ENCODE measurements around the gene P2RY13. TPM values are rescaled to one million over a fixed set of nuclear protein-coding genes. Genes with fewer than 3 reads are reported as not detected.
A peak's percentile ranks its signal among the peaks of the same experiment; 100 is the strongest.

Gene P2RY13
- total and polyA plus RNA-seq, 2 of the 13 experiments (the other 11 are each of a cell fraction or from before 2014, with no cell fraction given): not detected

DNA sequence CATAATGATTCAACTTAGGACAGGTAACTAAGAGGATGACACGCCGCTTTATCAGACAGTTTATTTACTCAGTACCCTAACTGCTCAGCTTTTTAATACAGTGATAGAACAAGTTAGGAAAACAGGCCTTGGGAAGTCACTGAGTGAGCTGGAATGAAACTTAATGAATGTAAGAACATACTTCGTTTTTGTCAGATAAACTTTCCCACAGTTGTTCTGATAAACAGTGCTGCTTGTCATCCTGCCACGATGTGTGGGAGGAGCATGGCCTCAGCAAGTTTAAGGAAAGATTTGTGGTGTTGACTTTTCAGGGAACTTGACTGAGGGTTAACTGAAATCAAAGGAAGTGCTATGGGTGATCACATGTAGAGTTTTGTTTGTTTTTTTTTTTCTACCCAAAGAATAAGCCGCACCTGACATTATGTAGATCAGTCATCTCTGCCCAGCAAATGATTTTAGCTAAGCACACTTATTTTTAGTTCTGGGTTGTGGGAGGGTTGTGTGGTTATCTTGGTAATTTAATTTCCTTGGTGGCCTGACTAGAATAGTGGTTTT, 45.4 kb downstream of the P2RY13 start (continued):
- TF ChIP-seq FOSL2 (CRISPR knock-in tag; IDR thresholded peaks at IDR 0.05) (peak; percentile 53; the same call in 1 of the 2 replicates), SOX13 (IDR thresholded peaks at IDR 0.05) (no peak), SOX13 (CRISPR knock-in tag; conservative IDR thresholded peaks at IDR 0.05 in 1 of 2, IDR thresholded peaks at IDR 0.05 in 1 of 2) (peak in 1 of 2 experiments; percentile 85; a peak in 2 of 4 replicates), RARA (CRISPR knock-in tag; IDR thresholded peaks at IDR 0.05) (peak; percentile 79), PHF21A (CRISPR knock-in tag; IDR thresholded peaks at IDR 0.05) (peak; percentile 55), SAP130 (CRISPR knock-in tag; IDR thresholded peaks at IDR 0.05; ENCODE audit: low read depth) (peak; percentile 80), SRSF1 (optimal IDR thresholded peaks at IDR 0.05; ENCODE audit: low read depth, low read length) (no peak), ZFX (CRISPR knock-in tag; IDR thresholded peaks at IDR 0.05; ENCODE audit: low read depth) (no peak), NR1H2 (CRISPR knock-in tag; IDR thresholded peaks at IDR 0.05; ENCODE audit: borderline replicate concordance, low read depth) (no peak), ARNTL (CRISPR knock-in tag; IDR thresholded peaks at IDR 0.05) (0 out of 2 replicates have a peak, but pooled peaks have one; percentile 28), NCOA5 (CRISPR knock-in tag; IDR thresholded peaks at IDR 0.05) (no peak), SP5 (CRISPR knock-in tag; IDR thresholded peaks at IDR 0.05; ENCODE audit: borderline replicate concordance, low read depth) (peak; percentile 98), ISL2 (CRISPR knock-in tag; IDR thresholded peaks at IDR 0.05) (peak; percentile 16; the same call in 1 of the 2 replicates)
- TF ChIP-seq, protein P1, sequence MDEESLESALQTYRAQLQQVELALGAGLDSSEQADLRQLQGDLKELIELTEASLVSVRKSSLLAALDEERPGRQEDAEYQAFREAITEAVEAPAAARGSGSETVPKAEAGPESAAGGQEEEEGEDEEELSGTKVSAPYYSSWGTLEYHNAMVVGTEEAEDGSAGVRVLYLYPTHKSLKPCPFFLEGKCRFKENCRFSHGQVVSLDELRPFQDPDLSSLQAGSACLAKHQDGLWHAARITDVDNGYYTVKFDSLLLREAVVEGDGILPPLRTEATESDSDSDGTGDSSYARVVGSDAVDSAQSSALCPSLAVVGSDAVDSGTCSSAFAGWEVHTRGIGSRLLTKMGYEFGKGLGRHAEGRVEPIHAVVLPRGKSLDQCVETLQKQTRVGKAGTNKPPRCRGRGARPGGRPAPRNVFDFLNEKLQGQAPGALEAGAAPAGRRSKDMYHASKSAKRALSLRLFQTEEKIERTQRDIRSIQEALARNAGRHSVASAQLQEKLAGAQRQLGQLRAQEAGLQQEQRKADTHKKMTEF (CRISPR knock-in tag; IDR thresholded peaks at IDR 0.05): peak; percentile 76; the same call in 1 of the 2 replicates
- TF ChIP-seq, protein P2, sequence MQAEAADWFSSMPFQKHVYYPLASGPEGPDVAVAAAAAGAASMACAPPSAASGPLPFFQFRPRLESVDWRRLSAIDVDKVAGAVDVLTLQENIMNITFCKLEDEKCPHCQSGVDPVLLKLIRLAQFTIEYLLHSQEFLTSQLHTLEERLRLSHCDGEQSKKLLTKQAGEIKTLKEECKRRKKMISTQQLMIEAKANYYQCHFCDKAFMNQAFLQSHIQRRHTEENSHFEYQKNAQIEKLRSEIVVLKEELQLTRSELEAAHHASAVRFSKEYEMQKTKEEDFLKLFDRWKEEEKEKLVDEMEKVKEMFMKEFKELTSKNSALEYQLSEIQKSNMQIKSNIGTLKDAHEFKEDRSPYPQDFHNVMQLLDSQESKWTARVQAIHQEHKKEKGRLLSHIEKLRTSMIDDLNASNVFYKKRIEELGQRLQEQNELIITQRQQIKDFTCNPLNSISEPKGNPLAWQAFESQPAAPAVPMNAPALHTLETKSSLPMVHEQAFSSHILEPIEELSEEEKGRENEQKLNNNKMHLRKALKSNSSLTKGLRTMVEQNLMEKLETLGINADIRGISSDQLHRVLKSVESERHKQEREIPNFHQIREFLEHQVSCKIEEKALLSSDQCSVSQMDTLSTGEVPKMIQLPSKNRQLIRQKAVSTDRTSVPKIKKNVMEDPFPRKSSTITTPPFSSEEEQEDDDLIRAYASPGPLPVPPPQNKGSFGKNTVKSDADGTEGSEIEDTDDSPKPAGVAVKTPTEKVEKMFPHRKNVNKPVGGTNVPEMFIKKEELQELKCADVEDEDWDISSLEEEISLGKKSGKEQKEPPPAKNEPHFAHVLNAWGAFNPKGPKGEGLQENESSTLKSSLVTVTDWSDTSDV (CRISPR knock-in tag; IDR thresholded peaks at IDR 0.05): no peak
- TF ChIP-seq, protein P3, sequence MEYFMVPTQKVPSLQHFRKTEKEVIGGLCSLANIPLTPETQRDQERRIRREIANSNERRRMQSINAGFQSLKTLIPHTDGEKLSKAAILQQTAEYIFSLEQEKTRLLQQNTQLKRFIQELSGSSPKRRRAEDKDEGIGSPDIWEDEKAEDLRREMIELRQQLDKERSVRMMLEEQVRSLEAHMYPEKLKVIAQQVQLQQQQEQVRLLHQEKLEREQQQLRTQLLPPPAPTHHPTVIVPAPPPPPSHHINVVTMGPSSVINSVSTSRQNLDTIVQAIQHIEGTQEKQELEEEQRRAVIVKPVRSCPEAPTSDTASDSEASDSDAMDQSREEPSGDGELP (IDR thresholded peaks at IDR 0.05; ENCODE audit: borderline replicate concordance, low read depth): 0 out of 2 replicates have a peak, but pooled peaks have one; percentile 25
- TF ChIP-seq, protein P4, sequence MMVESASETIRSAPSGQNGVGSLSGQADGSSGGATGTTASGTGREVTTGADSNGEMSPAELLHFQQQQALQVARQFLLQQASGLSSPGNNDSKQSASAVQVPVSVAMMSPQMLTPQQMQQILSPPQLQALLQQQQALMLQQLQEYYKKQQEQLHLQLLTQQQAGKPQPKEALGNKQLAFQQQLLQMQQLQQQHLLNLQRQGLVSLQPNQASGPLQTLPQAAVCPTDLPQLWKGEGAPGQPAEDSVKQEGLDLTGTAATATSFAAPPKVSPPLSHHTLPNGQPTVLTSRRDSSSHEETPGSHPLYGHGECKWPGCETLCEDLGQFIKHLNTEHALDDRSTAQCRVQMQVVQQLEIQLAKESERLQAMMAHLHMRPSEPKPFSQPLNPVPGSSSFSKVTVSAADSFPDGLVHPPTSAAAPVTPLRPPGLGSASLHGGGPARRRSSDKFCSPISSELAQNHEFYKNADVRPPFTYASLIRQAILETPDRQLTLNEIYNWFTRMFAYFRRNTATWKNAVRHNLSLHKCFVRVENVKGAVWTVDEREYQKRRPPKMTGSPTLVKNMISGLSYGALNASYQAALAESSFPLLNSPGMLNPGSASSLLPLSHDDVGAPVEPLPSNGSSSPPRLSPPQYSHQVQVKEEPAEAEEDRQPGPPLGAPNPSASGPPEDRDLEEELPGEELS (CRISPR knock-in tag; IDR thresholded peaks at IDR 0.05): peak; percentile 80
- TF ChIP-seq, protein P5, sequence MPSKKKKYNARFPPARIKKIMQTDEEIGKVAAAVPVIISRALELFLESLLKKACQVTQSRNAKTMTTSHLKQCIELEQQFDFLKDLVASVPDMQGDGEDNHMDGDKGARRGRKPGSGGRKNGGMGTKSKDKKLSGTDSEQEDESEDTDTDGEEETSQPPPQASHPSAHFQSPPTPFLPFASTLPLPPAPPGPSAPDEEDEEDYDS (CRISPR knock-in tag; IDR thresholded peaks at IDR 0.05): peak; percentile 12; the same call in 1 of the 2 replicates
- TF ChIP-seq, protein P6, sequence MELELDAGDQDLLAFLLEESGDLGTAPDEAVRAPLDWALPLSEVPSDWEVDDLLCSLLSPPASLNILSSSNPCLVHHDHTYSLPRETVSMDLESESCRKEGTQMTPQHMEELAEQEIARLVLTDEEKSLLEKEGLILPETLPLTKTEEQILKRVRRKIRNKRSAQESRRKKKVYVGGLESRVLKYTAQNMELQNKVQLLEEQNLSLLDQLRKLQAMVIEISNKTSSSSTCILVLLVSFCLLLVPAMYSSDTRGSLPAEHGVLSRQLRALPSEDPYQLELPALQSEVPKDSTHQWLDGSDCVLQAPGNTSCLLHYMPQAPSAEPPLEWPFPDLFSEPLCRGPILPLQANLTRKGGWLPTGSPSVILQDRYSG (CRISPR knock-in tag; IDR thresholded peaks at IDR 0.05): no peak
